ENCODE results near the gene FOXN4. TPM values are rescaled to one million over a fixed set of nuclear protein-coding genes. Genes with fewer than 3 reads are reported as not detected.

Gene FOXN4
- total RNA-seq, 1 experiment from 2014 or later = 0.52 TPM

- TF ChIP-seq EZH2phosphoT487 (IDR thresholded peaks at IDR 0.05; ENCODE audit: borderline replicate concordance) (no peak), CBX3 (IDR thresholded peaks at IDR 0.05; ENCODE audit: low read depth) (no peak), FOSL1 (IDR thresholded peaks at IDR 0.05; ENCODE audit: low read depth) (no peak), YY1 (IDR thresholded peaks at IDR 0.05; ENCODE audit: extremely low read depth, insufficient replicate concordance, low read depth, low read length) (no peak), ELF1 (IDR thresholded peaks at IDR 0.05; ENCODE audit: borderline replicate concordance, low read depth) (no peak), JUND (IDR thresholded peaks at IDR 0.05) (no peak), POLR2AphosphoS5 (IDR thresholded peaks at IDR 0.05; ENCODE audit: low read depth, low read length) (no peak), POLR2A (IDR thresholded peaks at IDR 0.05; ENCODE audit: borderline replicate concordance, extremely low read depth, insufficient read depth, insufficient read length) (no peak), TCF7L2 (IDR thresholded peaks at IDR 0.05; ENCODE audit: borderline replicate concordance, extremely low read depth, insufficient read depth, insufficient read length) (no peak), ZFX (IDR thresholded peaks at IDR 0.05) (no peak), EGR1 (IDR thresholded peaks at IDR 0.05; ENCODE audit: low read depth) (no peak), CEBPB (IDR thresholded peaks at IDR 0.05; ENCODE audit: low read depth) (no peak)
- CTCF ChIA-PET = no interaction called here
Measured at GRCh38 chr12:109334887-109335286, 25.8 kb upstream of the FOXN4 start.

DNA sequence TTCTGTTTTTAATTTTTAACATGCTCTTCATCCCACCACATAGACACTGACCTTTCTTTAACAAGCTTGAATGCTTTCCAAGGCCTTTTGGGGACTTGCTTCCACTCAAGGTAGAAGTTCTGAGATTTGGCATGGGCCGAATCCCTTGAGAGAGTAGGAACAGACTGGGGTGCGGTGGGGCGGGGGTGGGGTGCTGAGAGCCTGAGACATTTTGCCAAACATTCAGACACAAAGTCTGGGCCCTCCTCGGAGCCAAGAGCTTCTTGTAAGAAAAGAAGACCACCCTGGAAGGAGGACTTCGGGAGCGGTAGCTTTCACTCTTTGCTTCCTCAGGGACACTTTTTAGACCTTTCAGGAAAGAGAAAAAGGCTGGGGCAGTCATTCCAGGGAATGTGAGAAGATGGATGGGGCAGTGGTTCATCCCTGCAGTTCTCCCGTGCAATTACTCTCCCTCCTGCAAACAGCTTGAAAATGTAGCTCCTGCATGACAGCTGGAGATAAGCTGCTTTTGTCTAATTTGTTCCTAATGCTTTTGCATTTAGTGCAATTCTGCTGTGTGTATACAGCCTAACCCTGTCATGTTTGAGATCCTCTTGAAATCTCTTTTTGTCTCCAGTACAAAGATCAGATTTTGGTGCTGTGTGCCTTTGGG, 22.3 kb upstream of the FOXN4 start:
- no TSS peak for BruUV-seq (replicated peaks)
- no peak overlapping the region for H3K9ac ChIP-seq (ENCODE audit: low read length)
- no peaks in the 10 kb centered on the region for H4K20me1 ChIP-seq (ENCODE audit: insufficient read depth)
- ATAC-seq (no peak), DNase-seq (ENCODE audit: low read depth, low spot score) (no peak)
- no peaks in the 10 kb centered on the region for H3K9me3 ChIP-seq (ENCODE audit: control insufficient read depth in 1 of 2, insufficient read depth in 1 of 2, low read depth in 1 of 2, low read length in 2 of 2)
- no peak overlapping the region for H3K4me2 ChIP-seq (ENCODE audit: low read length)
- no peaks in the 10 kb centered on the region for H3K27me3 ChIP-seq (ENCODE audit: insufficient read depth, low read length)
- CTCF ChIA-PET = no interaction called here
- H2AFZ ChIP-seq (ENCODE audit: low read depth, low read length, poor library complexity, severe bottlenecking) = no peak overlapping the region
- POLR2A ChIA-PET = no interaction called here
- H3K4me1 ChIP-seq (ENCODE audit: control insufficient read depth in 1 of 2, insufficient read depth in 2 of 2, low read length in 2 of 2) = no peaks in the 10 kb centered on the region
- RAD21 ChIA-PET (ENCODE audit: low non-redundant PET in 1 of 2, low total read pairs in 2 of 2, uncharacterized antibody in 2 of 2, unreplicated experiment in 2 of 2) = no interaction called here
- no peaks in the 10 kb centered on the region for H3K36me3 ChIP-seq (ENCODE audit: control insufficient read depth in 1 of 2, insufficient read depth in 2 of 2, low read length in 2 of 2)
- H3K79me2 ChIP-seq (ENCODE audit: insufficient read depth, low read length) = no peaks in the 10 kb centered on the region
- H3K27ac ChIP-seq (ENCODE audit: low read depth, low read length) = no peak overlapping the region
- H3K4me3 ChIP-seq (replicated peaks in 1 of 2; ENCODE audit: low read depth in 1 of 2, low read length in 2 of 2) = no peak overlapping the region
- intact Hi-C loops (cut with micrococcal nuclease) = no loop called here
- no peaks in the 10 kb centered on the region for H3K9me2 ChIP-seq (ENCODE audit: insufficient read depth)
- TF ChIP-seq TCF7L2 (IDR thresholded peaks at IDR 0.05; ENCODE audit: borderline replicate concordance, extremely low read depth, insufficient read depth, insufficient read length) (no peak), CBX3 (IDR thresholded peaks at IDR 0.05; ENCODE audit: low read depth) (no peak), ZBTB33 (IDR thresholded peaks at IDR 0.05; ENCODE audit: extremely low read depth, insufficient replicate concordance, low read length) (no peak), SRF (IDR thresholded peaks at IDR 0.05; ENCODE audit: low read depth) (no peak), MAX (IDR thresholded peaks at IDR 0.05) (no peak), FOSL1 (IDR thresholded peaks at IDR 0.05; ENCODE audit: low read depth) (no peak), RAD21 (IDR thresholded peaks at IDR 0.05; ENCODE audit: low read depth) (no peak), POLR2AphosphoS5 (IDR thresholded peaks at IDR 0.05; ENCODE audit: low read depth, low read length) (no peak), CTCF (IDR thresholded peaks at IDR 0.05 in 2 of 3, conservative IDR thresholded peaks at IDR 0.05 in 1 of 3; ENCODE audit: borderline replicate concordance in 1 of 3, insufficient read depth in 1 of 3, low read depth in 2 of 3, low read length in 2 of 3) (no peak), ELF1 (IDR thresholded peaks at IDR 0.05; ENCODE audit: borderline replicate concordance, low read depth) (no peak), CEBPB (IDR thresholded peaks at IDR 0.05; ENCODE audit: low read depth) (no peak)

More at GRCh38 chr12:109334887-109335286, 25.8 kb upstream of the FOXN4 start:
- ATAC-seq (no peak), DNase-seq (ENCODE audit: low read depth, low spot score) (no peak)
- no peak overlapping the region for H3K9ac ChIP-seq (ENCODE audit: low read length)
- no TSS peak for BruUV-seq (replicated peaks)
- POLR2A ChIA-PET = no interaction called here
- no peaks in the 10 kb centered on the region for H3K79me2 ChIP-seq (ENCODE audit: insufficient read depth, low read length)
- no peak overlapping the region for H2AFZ ChIP-seq (ENCODE audit: low read depth, low read length, poor library complexity, severe bottlenecking)
- no peaks in the 10 kb centered on the region for H3K27me3 ChIP-seq (ENCODE audit: insufficient read depth, low read length)
- H4K20me1 ChIP-seq (ENCODE audit: insufficient read depth) = no peaks in the 10 kb centered on the region
- RAD21 ChIA-PET (ENCODE audit: low non-redundant PET in 1 of 2, low total read pairs in 2 of 2, uncharacterized antibody in 2 of 2, unreplicated experiment in 2 of 2) = no interaction called here
- no peaks in the 10 kb centered on the region for H3K9me2 ChIP-seq (ENCODE audit: insufficient read depth)
- no peak overlapping the region for H3K4me3 ChIP-seq (replicated peaks in 1 of 2; ENCODE audit: low read depth in 1 of 2, low read length in 2 of 2)
- H3K4me2 ChIP-seq (ENCODE audit: low read length) = no peak overlapping the region
- no peak overlapping the region for H3K27ac ChIP-seq (ENCODE audit: low read depth, low read length)
- no peaks in the 10 kb centered on the region for H3K9me3 ChIP-seq (ENCODE audit: control insufficient read depth in 1 of 2, insufficient read depth in 1 of 2, low read depth in 1 of 2, low read length in 2 of 2)
- intact Hi-C loops (cut with micrococcal nuclease) = no loop called here
- H3K36me3 ChIP-seq (ENCODE audit: control insufficient read depth in 1 of 2, insufficient read depth in 2 of 2, low read length in 2 of 2) = no peaks in the 10 kb centered on the region
- H3K4me1 ChIP-seq (ENCODE audit: control insufficient read depth in 1 of 2, insufficient read depth in 2 of 2, low read length in 2 of 2) = no peaks in the 10 kb centered on the region

Measured in HCT116 (cell line).